Activated CD8-positive, alpha-beta T cell treated with anti-CD3 and anti-CD28 coated beads for 36 hours (primary cell): ENCODE data around the gene MGAT5B. TPM values are rescaled to one million over a fixed set of nuclear protein-coding genes. Genes with fewer than 3 reads are reported as not detected.

Experiments used
- ATAC-seq: fragments of 200-7000 bp; cut with Tn5 transposase; one replicate; pipeline ENCODE4 v1.10.0; 2021; ENCODE audit warnings: mild to moderate bottlenecking, moderate library complexity
- CTCF ChIA-PET: fragments of 350-600 bp; sonication (Branson Sonifier 250); formaldehyde crosslinking; loops from one replicate; lab custom pipeline; 2021; ENCODE audit warnings: antibody characterized with exemption; lab: Charles Lee
- POLR2A ChIA-PET: fragments of 350-600 bp; sonication (Branson Sonifier 250); formaldehyde crosslinking; loops from one replicate; lab custom pipeline; 2021; ENCODE audit warnings: antibody characterized with exemption; lab: Charles Lee
- DNase-seq: peaks from one replicate; pipeline ENCODE4 v3.0.0-alpha.2; 2020
- H3K27ac Mint-ChIP-seq: one replicate; pipeline ENCODE4 v1.8.0; 2021; ENCODE audit warnings: mild to moderate bottlenecking, mixed read lengths
- H3K27me3 Mint-ChIP-seq: one replicate; pipeline ENCODE4 v1.8.0; 2021; ENCODE audit warnings: mixed read lengths
- H3K36me3 Mint-ChIP-seq: one replicate; pipeline ENCODE4 v1.8.0; 2021; ENCODE audit warnings: low read depth, mixed read lengths
- H3K4me1 Mint-ChIP-seq: one replicate; pipeline ENCODE4 v1.8.0; 2021; ENCODE audit warnings: low read depth, mixed read lengths
- H3K4me3 Mint-ChIP-seq: one replicate; pipeline ENCODE4 v1.8.0; 2021; ENCODE audit warnings: mild to moderate bottlenecking, moderate library complexity, mixed read lengths
- H3K9me3 Mint-ChIP-seq: one replicate; pipeline ENCODE4 v1.8.0; 2021; ENCODE audit warnings: mixed read lengths
- CTCF ChIP-seq: fragments of 200-600 bp; IDR thresholded peaks from one replicate; pipeline ENCODE4 v1.8.0; 2022; ENCODE audit warnings: antibody characterized with exemption, mild to moderate bottlenecking
- intact Hi-C: fragments of 100-400 bp; cut with micrococcal nuclease; formaldehyde crosslinking; loops from one replicate; pipeline ENCODE4 v1.10.0; 2022
- total RNA-seq, 2 experiments: library from RNA; stranded (reverse); gene quantifications; one replicate each; pipeline ENCODE4 v1.2.3, GENCODE V29; 2021

Gene MGAT5B
- total RNA-seq, 2 experiments from 2014 or later: not detected

- no peak for DNase-seq
- POLR2A ChIA-PET: no interaction called here
- H3K4me1 Mint-ChIP-seq: no peaks in the 10 kb centered on the region
- no peaks in the 10 kb centered on the region for H3K36me3 Mint-ChIP-seq
- no peak for ATAC-seq
- H3K9me3 Mint-ChIP-seq: no peaks in the 10 kb centered on the region
- no peaks in the 10 kb centered on the region for H3K27me3 Mint-ChIP-seq
- no peak overlapping the region for H3K4me3 Mint-ChIP-seq
- TF ChIP-seq CTCF: no peak
- CTCF ChIA-PET: interaction anchor here (1.0 kb wide), 1 partner anchor 103 kb away, joined by 3 read pairs; no protein-coding TSS in a partner anchor
- no peak overlapping the region for H3K27ac Mint-ChIP-seq
- intact Hi-C loops: no loop called here
Observed at GRCh38 chr17:76953066-76953465, 84.9 kb downstream of the MGAT5B start.

DNA sequence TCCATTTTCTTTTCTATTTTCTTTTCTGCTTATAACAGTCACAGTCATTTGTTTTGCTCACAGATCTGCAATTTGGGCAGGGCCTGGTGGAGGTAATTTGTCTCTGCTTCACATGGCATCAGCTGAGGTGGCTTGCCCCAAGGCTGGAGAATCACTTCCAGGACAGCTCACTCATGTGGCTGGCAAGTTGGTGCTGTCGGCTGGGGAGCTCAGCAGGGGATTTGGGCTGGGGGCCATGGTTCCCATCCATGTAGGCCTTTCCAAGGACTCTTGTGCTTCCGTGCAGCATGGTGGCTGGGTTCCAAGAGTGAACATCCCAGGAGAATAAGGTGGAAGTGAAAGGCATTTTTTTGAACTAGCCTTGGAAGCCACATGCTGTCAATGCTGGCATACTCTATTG lies 85.7 kb downstream of the MGAT5B start:
- Mint-ChIP-seq H3K4me1 (no peaks in the 10 kb centered on the region), H3K27ac (no peak overlapping the region), H3K27me3 (no peaks in the 10 kb centered on the region), H3K4me3 (no peak overlapping the region), H3K36me3 (no peaks in the 10 kb centered on the region), H3K9me3 (no peaks in the 10 kb centered on the region)
- DNase-seq (no peak), ATAC-seq (no peak)
- ChIA-PET CTCF (interaction anchor here (1.0 to 2.1 kb wide), 3 partner anchors 102 to 113 kb away, joined by 3 to 5 read pairs (median 4); no protein-coding TSS in a partner anchor), POLR2A (no interaction called here)
- no peak for TF ChIP-seq CTCF
- intact Hi-C loops: no loop called here

GRCh38 chr17:76955191-76955590 lies 87.0 kb downstream of the MGAT5B start:
- no peak overlapping the region for H3K4me3 Mint-ChIP-seq
- no peak for TF ChIP-seq CTCF
- CTCF ChIA-PET: interaction anchor here (2.1 kb wide), 1 partner anchor 101 kb away, joined by 5 read pairs; no protein-coding TSS in a partner anchor

GRCh38 chr17:76956846-76957540 lies 88.8 kb downstream of the MGAT5B start:
- no peak for TF ChIP-seq CTCF
- H3K4me1 Mint-ChIP-seq: no peaks in the 10 kb centered on the region
- intact Hi-C loops: no loop called here
- H3K36me3 Mint-ChIP-seq: no peaks in the 10 kb centered on the region
- POLR2A ChIA-PET: no interaction called here
- DNase-seq (no peak), ATAC-seq (no peak)
- CTCF ChIA-PET: interaction anchor here (1.1 kb wide), 1 partner anchor 99 kb away, joined by 4 read pairs; no protein-coding TSS in a partner anchor
- H3K27ac Mint-ChIP-seq: no peak overlapping the region
- no peak overlapping the region for H3K4me3 Mint-ChIP-seq
- no peaks in the 10 kb centered on the region for H3K9me3 Mint-ChIP-seq
- H3K27me3 Mint-ChIP-seq: no peaks in the 10 kb centered on the region

More at GRCh38 chr17:76955191-76955590, 87.0 kb downstream of the MGAT5B start:
- Mint-ChIP-seq H3K27ac (no peak overlapping the region), H3K27me3 (no peaks in the 10 kb centered on the region), H3K36me3 (no peaks in the 10 kb centered on the region), H3K9me3 (no peaks in the 10 kb centered on the region), H3K4me1 (no peaks in the 10 kb centered on the region)
- POLR2A ChIA-PET: no interaction called here
- DNase-seq (no peak), ATAC-seq (no peak)
- intact Hi-C loops: no loop called here

DNA sequence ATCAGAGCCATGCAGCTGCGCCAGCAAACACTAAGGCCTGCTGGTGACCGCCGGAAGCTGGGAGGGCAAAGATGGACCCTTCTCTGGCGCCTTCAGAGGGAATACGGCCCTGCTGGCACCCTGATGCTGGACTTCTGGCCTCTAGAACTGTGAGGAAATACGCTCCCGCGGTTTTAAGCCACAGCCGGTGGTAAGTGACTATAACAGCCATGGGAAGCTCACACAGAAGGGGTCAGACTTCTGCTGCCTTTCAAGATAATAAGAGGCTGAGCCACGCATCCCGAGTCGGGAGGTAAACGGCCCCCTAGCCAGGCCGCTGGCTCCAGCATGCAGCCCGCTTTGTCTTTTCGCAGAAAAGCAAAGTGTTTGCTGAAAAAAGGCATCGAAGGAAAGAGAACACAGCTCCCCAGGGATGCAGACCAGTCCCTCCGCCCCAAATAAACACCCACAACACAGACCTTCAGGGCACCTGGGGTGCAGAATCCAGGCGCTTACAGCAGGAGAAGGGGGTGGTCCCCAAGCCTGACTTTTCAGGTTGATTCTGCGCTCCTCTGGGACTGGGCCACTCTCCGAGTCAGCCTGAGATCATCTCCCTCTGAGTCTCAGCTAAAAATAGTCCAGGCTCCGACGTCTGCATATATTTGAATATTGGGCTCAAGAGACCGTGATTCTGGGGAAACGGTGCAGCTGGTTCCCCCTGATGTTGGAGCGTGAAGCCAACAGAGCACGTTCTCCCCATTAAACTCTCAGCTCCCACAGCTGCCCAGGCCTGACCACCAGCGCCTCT lies 89.7 kb downstream of the MGAT5B start:
- Mint-ChIP-seq H3K36me3 (no peaks in the 10 kb centered on the region), H3K27ac (no peak overlapping the region), H3K4me3 (no peak overlapping the region), H3K4me1 (no peaks in the 10 kb centered on the region), H3K27me3 (no peaks in the 10 kb centered on the region), H3K9me3 (no peaks in the 10 kb centered on the region)
- TF ChIP-seq CTCF: no peak
- intact Hi-C loops: no loop called here
- DNase-seq (no peak), ATAC-seq (no peak)
- ChIA-PET POLR2A (no interaction called here), CTCF (no interaction called here)
